SJCRH30 (cell line): ENCODE measurements around the gene PLCG2. TPM values are rescaled to one million over a fixed set of nuclear protein-coding genes. Genes with fewer than 3 reads are reported as not detected.
A peak's percentile ranks its signal among the peaks of the same experiment; 100 is the strongest.

Experiments used
- DNase-seq, 2 experiments: peaks; one replicate each; pipeline ENCODE4 v3.0.0-alpha.2; 2015 to 2020
- H3K27ac ChIP-seq: fragments of 250-450 bp; sonication (Bioruptor Pico); 2 replicates; pipeline ENCODE4 v1.5.1; 2020; ENCODE audit warnings: mild to moderate bottlenecking, moderate library complexity
- H3K27me3 ChIP-seq: fragments of 250-450 bp; sonication (Bioruptor Pico); 2 replicates; pipeline ENCODE4 v1.5.1; 2020; ENCODE audit warnings: mild to moderate bottlenecking, moderate library complexity
- H3K36me3 ChIP-seq: fragments of 250-450 bp; sonication (Bioruptor Pico); 2 replicates; pipeline ENCODE4 v1.5.1; 2020; ENCODE audit warnings: mild to moderate bottlenecking, moderate library complexity
- H3K4me1 ChIP-seq: fragments of 250-450 bp; sonication (Bioruptor Pico); 2 replicates; pipeline ENCODE4 v1.5.1; 2020; ENCODE audit warnings: mild to moderate bottlenecking, moderate library complexity
- H3K4me3 ChIP-seq: fragments of 250-450 bp; sonication (Bioruptor Pico); 2 replicates; pipeline ENCODE4 v1.5.1; 2020; ENCODE audit warnings: mild to moderate bottlenecking, moderate library complexity
- H3K9me3 ChIP-seq: fragments of 250-450 bp; sonication (Bioruptor Pico); replicated peaks from 2 replicates; pipeline ENCODE4 v1.5.1; 2020; ENCODE audit warnings: mild to moderate bottlenecking, moderate library complexity
- total RNA-seq: library from RNA; depleted of rRNA; stranded (reverse); fragments of >200 nt; shearing (Covaris generic); gene quantifications from 2 replicates; pipeline ENCODE4 v1.2.3, GENCODE V29; 2014

The PLCG2 gene
- total RNA-seq, 1 experiment from 2014 or later = 0.45 TPM

- no peak for DNase-seq
- no peak overlapping the region for H3K4me3 ChIP-seq
- no peaks in the 10 kb centered on the region for H3K4me1 ChIP-seq
- no peak overlapping the region for H3K27ac ChIP-seq
- no peaks in the 10 kb centered on the region for H3K27me3 ChIP-seq
- H3K9me3 ChIP-seq = no peaks in the 10 kb centered on the region
- no peaks in the 10 kb centered on the region for H3K36me3 ChIP-seq
These were observed 76.6 kb downstream of the PLCG2 start for GRCh38 chr16:81855552-81856153.

- no peak overlapping the region for H3K4me3 ChIP-seq
- no peaks in the 10 kb centered on the region for H3K27me3 ChIP-seq
- H3K9me3 ChIP-seq = no peaks in the 10 kb centered on the region
- DNase-seq = no peak
- H3K4me1 ChIP-seq = no peaks in the 10 kb centered on the region
- H3K36me3 ChIP-seq = no peaks in the 10 kb centered on the region
- no peak overlapping the region for H3K27ac ChIP-seq
These were observed 81.5 kb downstream of the PLCG2 start for GRCh38 chr16:81860287-81861266.

- DNase-seq = no peak
- Histone ChIP-seq H3K27me3 (no peaks in the 10 kb centered on the region), H3K36me3 (no peaks in the 10 kb centered on the region), H3K27ac (no peak overlapping the region), H3K4me3 (no peak overlapping the region), H3K4me1 (no peaks in the 10 kb centered on the region), H3K9me3 (no peaks in the 10 kb centered on the region)
These were observed 82.4 kb downstream of the PLCG2 start for GRCh38 chr16:81861503-81861902.

GRCh38 chr16:81861915-81862314 is 82.8 kb downstream of the PLCG2 start:
- Histone ChIP-seq H3K9me3 (no peaks in the 10 kb centered on the region), H3K4me1 (no peaks in the 10 kb centered on the region), H3K27ac (no peak overlapping the region), H3K27me3 (no peaks in the 10 kb centered on the region), H3K4me3 (no peak overlapping the region), H3K36me3 (no peaks in the 10 kb centered on the region)
- no peak for DNase-seq

- Histone ChIP-seq H3K27me3 (no peaks in the 10 kb centered on the region), H3K36me3 (no peaks in the 10 kb centered on the region), H3K4me1 (no peaks in the 10 kb centered on the region), H3K27ac (no peak overlapping the region), H3K4me3 (no peak overlapping the region), H3K9me3 (no peaks in the 10 kb centered on the region)
- no peak for DNase-seq
These were observed 84.7 kb downstream of the PLCG2 start for GRCh38 chr16:81863630-81864352.

GRCh38 chr16:81864646-81865382 is 85.7 kb downstream of the PLCG2 start:
- no peak overlapping the region for H3K27ac ChIP-seq
- peak in 1 of 2 experiments; percentile 1 for DNase-seq
- H3K9me3 ChIP-seq = no peaks in the 10 kb centered on the region

GRCh38 chr16:81866820-81867440 is 87.8 kb downstream of the PLCG2 start:
- Histone ChIP-seq H3K27me3 (no peaks in the 10 kb centered on the region), H3K9me3 (no peaks in the 10 kb centered on the region), H3K4me1 (no peaks in the 10 kb centered on the region), H3K36me3 (no peaks in the 10 kb centered on the region), H3K27ac (no peak overlapping the region), H3K4me3 (no peak overlapping the region)
- DNase-seq = no peak

More at GRCh38 chr16:81864646-81865382, 85.7 kb downstream of the PLCG2 start:
- Histone ChIP-seq H3K36me3 (no peaks in the 10 kb centered on the region), H3K4me3 (no peak overlapping the region), H3K27me3 (no peaks in the 10 kb centered on the region), H3K4me1 (no peaks in the 10 kb centered on the region)

- no peak overlapping the region for H3K4me3 ChIP-seq
- no peak for DNase-seq
- H3K27me3 ChIP-seq = no peaks in the 10 kb centered on the region
- H3K9me3 ChIP-seq = no peaks in the 10 kb centered on the region
- H3K36me3 ChIP-seq = no peaks in the 10 kb centered on the region
- H3K4me1 ChIP-seq = no peaks in the 10 kb centered on the region
- no peak overlapping the region for H3K27ac ChIP-seq
These were observed 89.1 kb downstream of the PLCG2 start for GRCh38 chr16:81868057-81868748.

- H3K4me1 ChIP-seq = no peaks in the 10 kb centered on the region; the same call in 1 of the 2 replicates
- no peak for DNase-seq
- H3K36me3 ChIP-seq = no peaks in the 10 kb centered on the region
- H3K9me3 ChIP-seq = no peaks in the 10 kb centered on the region
- H3K4me3 ChIP-seq = no peak overlapping the region
- H3K27ac ChIP-seq = no peak overlapping the region
- H3K27me3 ChIP-seq = no peaks in the 10 kb centered on the region
These were observed 90.2 kb downstream of the PLCG2 start for GRCh38 chr16:81869326-81869725.

GRCh38 chr16:81873206-81873605 is 94.1 kb downstream of the PLCG2 start:
- no peak overlapping the region for H3K4me3 ChIP-seq
- DNase-seq = no peak
- H3K36me3 ChIP-seq = no peaks in the 10 kb centered on the region
- no peaks in the 10 kb centered on the region for H3K27me3 ChIP-seq
- H3K4me1 ChIP-seq = no peaks in the 10 kb centered on the region; the same call in 1 of the 2 replicates
- H3K27ac ChIP-seq = no peak overlapping the region
- no peaks in the 10 kb centered on the region for H3K9me3 ChIP-seq

- Histone ChIP-seq H3K27me3 (no peaks in the 10 kb centered on the region), H3K4me1 (no peaks in the 10 kb centered on the region; the same call in 1 of the 2 replicates), H3K27ac (no peak overlapping the region), H3K36me3 (no peaks in the 10 kb centered on the region), H3K4me3 (no peak overlapping the region), H3K9me3 (no peaks in the 10 kb centered on the region)
- peak; percentile 24 to 45 for DNase-seq
These were observed 95.0 kb downstream of the PLCG2 start for GRCh38 chr16:81873843-81874752.

GRCh38 chr16:81875461-81875860 is 96.4 kb downstream of the PLCG2 start:
- H3K4me3 ChIP-seq = no peak overlapping the region
- H3K36me3 ChIP-seq = no peaks in the 10 kb centered on the region
- DNase-seq = no peak
- no peaks in the 10 kb centered on the region for H3K27me3 ChIP-seq
- H3K9me3 ChIP-seq = no peaks in the 10 kb centered on the region
- H3K4me1 ChIP-seq = no peaks in the 10 kb centered on the region; the same call in 1 of the 2 replicates
- no peak overlapping the region for H3K27ac ChIP-seq
